Activated T-helper 1 cell treated with anti-CD3 and anti-CD28 coated beads, Interleukin-12 subunit alpha, Interleukin-12 subunit beta, Interleukin-2, Interleukin-4 antibody, amounts not matched to agents 30 ng/mL and 10 ng/mL and 1 ng/mL, durations not matched to agents 14 hours and 24 hours and 36 hours (primary cell): ENCODE data around the gene ZNF426. TPM values are rescaled to one million over a fixed set of nuclear protein-coding genes. Genes with fewer than 3 reads are reported as not detected.
"Not testable (repeated sequence)": the region's sequence is repeated elsewhere in the genome, so short reads cannot be mapped to it uniquely, and the experiment has no call there.

Experiments
- DNase-seq: peaks from one replicate; pipeline ENCODE4 v3.0.0; 2021; ENCODE audit warnings: low spot score
- H3K27ac Mint-ChIP-seq: one replicate; pipeline ENCODE4 v1.8.0; 2021; ENCODE audit warnings: mild to moderate bottlenecking, mixed read lengths
- H3K27me3 Mint-ChIP-seq: one replicate; pipeline ENCODE4 v1.8.0; 2022; ENCODE audit warnings: mild to moderate bottlenecking, moderate library complexity, mixed read lengths; ENCODE audit not compliant: insufficient read depth
- H3K36me3 Mint-ChIP-seq: one replicate; pipeline ENCODE4 v1.8.0; 2021; ENCODE audit warnings: low read depth, mixed read lengths
- H3K4me1 Mint-ChIP-seq: one replicate; pipeline ENCODE4 v1.8.0; 2021; ENCODE audit warnings: low read depth, mixed read lengths
- H3K4me3 Mint-ChIP-seq: one replicate; pipeline ENCODE4 v1.8.0; 2021; ENCODE audit warnings: mild to moderate bottlenecking, moderate library complexity, mixed read lengths
- H3K9me3 Mint-ChIP-seq: one replicate; pipeline ENCODE4 v1.8.0; 2021; ENCODE audit warnings: mixed read lengths
- intact Hi-C: fragments of 100-400 bp; cut with micrococcal nuclease; formaldehyde crosslinking; loops from one replicate; pipeline ENCODE4 v1.15.1; 2024
- total RNA-seq: library from RNA; stranded (reverse); gene quantifications from 2 replicates; pipeline ENCODE4 v1.2.3, GENCODE V29; 2022

ZNF426 gene
- total RNA-seq, 1 donor from 2014 or later, result 10.3 TPM

- H3K4me1 Mint-ChIP-seq, H3K27me3 Mint-ChIP-seq, DNase-seq: not testable (repeated sequence)
- Mint-ChIP-seq H3K27ac (peak overlapping the region; percentile 40), H3K4me3 (peak overlapping the region; percentile 74), H3K9me3 (peaks cover 37% of the 10 kb centered on the region), H3K36me3 (peaks cover 30% of the 10 kb centered on the region)
- intact Hi-C loops, result loop anchor here (5.0 kb wide), 2 partner anchors 82 to 257 kb away; partner anchors contain the start of gene ZNF561
Measured at GRCh38 chr19:9539921-9540320, 1.5 kb upstream of the ZNF426 start.

DNA sequence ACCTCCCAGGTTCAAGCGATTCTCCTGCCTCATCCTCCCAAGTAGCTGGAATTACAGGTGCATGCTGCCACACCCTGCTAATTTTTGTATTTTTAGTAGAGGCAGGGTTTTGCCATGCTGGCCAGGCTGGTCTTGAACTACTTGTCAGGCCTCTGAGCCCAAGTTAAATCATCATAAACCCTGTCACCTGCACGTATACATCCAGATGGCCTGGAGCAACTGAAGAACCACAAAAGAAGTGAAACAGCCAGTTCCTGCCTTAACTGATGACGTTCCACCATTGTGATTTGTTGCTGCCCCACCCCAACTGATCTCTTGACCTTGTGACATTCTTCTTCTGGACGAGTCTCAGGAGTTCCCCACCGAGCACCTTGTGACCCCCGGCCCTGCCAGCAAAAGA, 756 bp upstream of the ZNF426 start:
- peaks cover 36% of the 10 kb centered on the region for H3K36me3 Mint-ChIP-seq
- H3K9me3 Mint-ChIP-seq, result peaks cover 42% of the 10 kb centered on the region
- intact Hi-C loops, result loop anchor here (5.0 kb wide), 2 partner anchors 83 to 258 kb away; partner anchors contain the start of gene ZNF561
- not testable (repeated sequence) for H3K27ac Mint-ChIP-seq, H3K4me1 Mint-ChIP-seq, H3K27me3 Mint-ChIP-seq, DNase-seq
- peak overlapping the region; percentile 97 for H3K4me3 Mint-ChIP-seq

DNA sequence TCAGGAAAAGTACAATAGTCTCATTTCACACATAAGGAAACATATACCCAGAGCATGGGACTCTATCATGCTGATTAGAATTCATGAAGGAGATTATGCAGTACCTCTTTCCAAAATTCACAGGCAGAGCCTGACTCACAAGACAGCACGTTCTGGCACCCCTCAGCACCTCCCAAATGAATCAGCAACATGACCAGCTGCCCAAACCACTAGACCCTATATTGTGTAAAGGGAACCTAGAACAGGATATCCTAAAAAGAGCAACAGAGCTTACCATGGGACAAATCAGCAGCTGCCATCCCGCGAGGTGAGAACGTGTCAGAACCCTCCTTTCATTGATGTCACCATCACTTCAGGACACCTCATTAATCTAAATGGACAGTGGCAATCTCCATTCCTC, 2.5 kb downstream of the ZNF426 start:
- intact Hi-C loops, result loop anchor here (5.0 kb wide), 2 partner anchors 86 to 261 kb away; partner anchors contain the start of gene ZNF561
- DNase-seq, result no peak
- peaks cover 5% of the 10 kb centered on the region for H3K4me1 Mint-ChIP-seq
- no peak overlapping the region for H3K27ac Mint-ChIP-seq
- H3K9me3 Mint-ChIP-seq, result peaks cover 62% of the 10 kb centered on the region
- H3K36me3 Mint-ChIP-seq, result peaks cover 64% of the 10 kb centered on the region
- H3K4me3 Mint-ChIP-seq, result peak overlapping the region; percentile 47
- no peaks in the 10 kb centered on the region for H3K27me3 Mint-ChIP-seq

GRCh38 chr19:9531933-9532332, 6.5 kb downstream of the ZNF426 start:
- Mint-ChIP-seq H3K4me1 (no peaks in the 10 kb centered on the region), H3K9me3 (peaks cover 75% of the 10 kb centered on the region), H3K4me3 (no peak overlapping the region), H3K27me3 (no peaks in the 10 kb centered on the region), H3K36me3 (peaks cover 77% of the 10 kb centered on the region), H3K27ac (no peak overlapping the region)
- intact Hi-C loops, result no loop called here
- no peak for DNase-seq

GRCh38 chr19:9528757-9529336, 9.6 kb downstream of the ZNF426 start:
- DNase-seq, result no peak
- intact Hi-C loops, result no loop called here
- Mint-ChIP-seq H3K27me3 (no peaks in the 10 kb centered on the region), H3K27ac (no peak overlapping the region), H3K9me3 (peaks cover 83% of the 10 kb centered on the region), H3K4me1 (no peaks in the 10 kb centered on the region), H3K36me3 (peaks cover 67% of the 10 kb centered on the region), H3K4me3 (no peak overlapping the region)

DNA sequence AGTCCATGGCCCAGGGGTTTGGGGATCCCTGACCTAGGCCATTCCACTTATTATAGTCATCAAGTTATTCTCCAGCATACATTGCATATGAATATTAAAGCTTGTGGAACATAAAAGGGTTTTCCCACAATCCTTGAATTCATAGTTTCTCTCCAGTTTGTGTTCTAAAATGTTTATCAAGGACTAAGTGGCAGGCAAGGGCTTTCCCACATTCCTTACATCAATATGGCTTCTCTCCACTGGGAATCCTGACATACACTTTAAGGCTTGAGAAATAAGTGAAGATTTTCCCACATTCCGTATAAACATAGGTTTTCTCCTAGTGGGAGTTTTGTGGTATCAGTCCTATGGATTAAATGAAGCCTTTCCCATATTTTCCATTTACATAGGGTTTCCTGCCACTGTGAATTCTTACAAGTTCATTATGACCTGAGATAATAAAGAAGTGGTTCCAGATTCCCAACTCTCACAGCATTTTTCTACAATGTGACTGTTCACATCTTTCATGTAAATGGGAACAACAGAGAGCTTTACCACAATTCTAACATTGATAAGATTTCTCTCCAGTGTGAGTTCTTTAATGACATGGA, 14.5 kb downstream of the ZNF426 start:
- H3K36me3 Mint-ChIP-seq, result peaks cover 29% of the 10 kb centered on the region
- intact Hi-C loops, result no loop called here
- no peaks in the 10 kb centered on the region for H3K4me1 Mint-ChIP-seq
- no peak for DNase-seq
- no peaks in the 10 kb centered on the region for H3K27me3 Mint-ChIP-seq
- H3K4me3 Mint-ChIP-seq, result no peak overlapping the region
- H3K27ac Mint-ChIP-seq, result no peak overlapping the region
- peaks cover 79% of the 10 kb centered on the region for H3K9me3 Mint-ChIP-seq

DNA sequence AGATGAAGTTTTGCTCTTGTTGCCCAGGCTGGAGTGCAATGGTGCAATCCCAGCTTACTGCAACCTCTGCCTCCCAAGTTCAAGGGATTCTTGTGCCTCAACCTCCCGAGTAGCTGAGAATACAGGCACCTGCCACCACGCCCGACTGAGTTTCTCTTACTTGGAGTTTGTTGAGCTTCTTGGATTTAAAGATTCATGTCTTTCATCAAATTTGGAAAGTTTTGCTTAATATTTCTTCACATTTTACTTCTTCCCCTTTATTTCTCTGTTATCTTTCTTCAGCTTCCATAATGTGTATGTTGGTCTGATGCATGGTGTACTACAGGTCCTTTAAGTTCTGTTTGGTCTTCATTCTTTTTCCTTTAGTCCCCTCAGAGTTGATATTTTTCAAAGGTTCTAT, 31.2 kb downstream of the ZNF426 start:
- Mint-ChIP-seq H3K4me1 (no peaks in the 10 kb centered on the region), H3K27ac (no peak overlapping the region), H3K4me3 (no peak overlapping the region), H3K27me3 (no peaks in the 10 kb centered on the region), H3K9me3 (peaks cover 64% of the 10 kb centered on the region), H3K36me3 (no peaks in the 10 kb centered on the region)
- intact Hi-C loops, result no loop called here
- DNase-seq, result no peak

GRCh38 chr19:9500796-9501195, 37.6 kb downstream of the ZNF426 start:
- H3K36me3 Mint-ChIP-seq, result no peaks in the 10 kb centered on the region

GRCh38 chr19:9498183-9498902, 40.1 kb downstream of the ZNF426 start, which contains the start of gene ZNF560:
ZNF560 (minus strand) TSS chr19:9498616; CDS start chr19:9475313, 23,303 bp downstream.
- H3K27ac Mint-ChIP-seq, result no peak within 1 kb of the TSS
- no peaks in the 10 kb centered on the region for H3K27me3 Mint-ChIP-seq
- peaks cover 43% of the 10 kb centered on the region for H3K9me3 Mint-ChIP-seq
- intact Hi-C loops, result no loop called here
- no peak within 1 kb of the TSS for H3K4me3 Mint-ChIP-seq
- DNase-seq, result no peak
- no peaks in the 10 kb centered on the region for H3K36me3 Mint-ChIP-seq
- no peaks in the 10 kb centered on the region for H3K4me1 Mint-ChIP-seq

More at GRCh38 chr19:9500796-9501195, 37.6 kb downstream of the ZNF426 start:
- Mint-ChIP-seq H3K4me3 (no peak overlapping the region), H3K27ac (no peak overlapping the region), H3K27me3 (no peaks in the 10 kb centered on the region), H3K9me3 (peaks cover 47% of the 10 kb centered on the region), H3K4me1 (no peaks in the 10 kb centered on the region)
- intact Hi-C loops, result no loop called here
- DNase-seq, result no peak

DNA sequence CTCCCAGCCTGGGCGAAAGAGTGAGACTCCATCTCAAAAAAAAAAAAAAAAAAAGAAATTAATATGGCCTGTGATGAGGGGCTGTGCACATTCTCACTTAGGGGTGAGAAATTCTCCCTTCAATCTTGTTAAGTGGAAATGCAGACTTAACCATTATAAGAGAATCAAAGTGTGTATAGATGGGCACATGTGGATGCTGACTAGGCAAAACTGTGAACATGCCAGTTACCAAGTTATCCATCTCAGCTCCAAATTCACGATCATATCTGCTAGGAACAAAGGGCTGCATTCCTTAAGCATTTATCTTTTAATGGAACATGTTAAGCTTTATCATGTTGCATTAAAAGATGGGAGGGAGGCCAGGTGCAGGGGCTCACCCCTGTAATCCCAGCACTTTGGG, 44.3 kb downstream of the ZNF426 start:
- Mint-ChIP-seq H3K36me3 (no peaks in the 10 kb centered on the region), H3K27me3 (no peaks in the 10 kb centered on the region), H3K4me1 (no peaks in the 10 kb centered on the region), H3K4me3 (no peak overlapping the region), H3K27ac (no peak overlapping the region), H3K9me3 (peaks cover 56% of the 10 kb centered on the region)
- intact Hi-C loops, result no loop called here
- DNase-seq, result no peak

DNA sequence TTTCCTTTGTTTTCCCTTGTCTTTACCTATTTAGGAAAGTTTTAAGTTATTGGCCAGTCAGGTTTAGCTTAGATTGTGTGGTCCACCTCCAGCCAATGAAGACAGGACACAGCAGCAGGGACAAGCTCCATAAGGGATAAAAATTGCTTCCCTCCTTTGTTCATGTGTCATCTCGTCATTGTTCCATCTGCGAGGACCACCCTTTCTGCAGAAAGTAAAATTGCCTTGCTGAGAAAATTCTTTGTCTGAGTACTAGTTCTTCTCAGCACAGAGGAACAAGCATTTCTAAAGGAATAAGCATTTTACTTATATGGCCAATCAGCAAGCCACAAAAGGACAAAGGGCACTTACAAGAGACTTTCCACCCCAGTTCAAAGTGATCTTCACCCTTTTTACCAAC, 51.4 kb downstream of the ZNF426 start:
- no peak for DNase-seq
- Mint-ChIP-seq H3K4me1 (no peaks in the 10 kb centered on the region), H3K9me3 (peaks cover 52% of the 10 kb centered on the region), H3K4me3 (no peak overlapping the region), H3K27ac (no peak overlapping the region), H3K36me3 (no peaks in the 10 kb centered on the region), H3K27me3 (no peaks in the 10 kb centered on the region)
- intact Hi-C loops, result no loop called here

DNA sequence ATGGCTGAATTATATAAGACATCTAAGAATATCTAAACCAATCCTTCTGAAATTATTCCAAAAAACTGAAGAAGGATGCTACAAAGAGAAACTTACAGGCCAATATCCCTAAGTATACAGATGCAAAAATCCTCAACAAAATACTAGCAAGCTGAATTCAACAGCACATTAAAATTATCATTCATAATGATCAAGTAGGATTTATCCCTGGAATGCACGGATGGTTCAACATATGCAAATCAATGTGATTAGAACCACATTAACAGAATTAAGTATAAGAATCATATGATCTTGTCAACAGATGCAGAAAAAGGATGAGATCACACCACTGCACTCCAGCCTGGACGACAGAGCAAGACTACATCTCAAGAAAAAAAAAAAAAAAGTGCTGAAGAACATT, 53.3 kb downstream of the ZNF426 start:
- DNase-seq, result no peak
- Mint-ChIP-seq H3K36me3 (no peaks in the 10 kb centered on the region), H3K4me1 (no peaks in the 10 kb centered on the region), H3K27me3 (no peaks in the 10 kb centered on the region), H3K9me3 (peaks cover 44% of the 10 kb centered on the region), H3K27ac (no peak overlapping the region), H3K4me3 (no peak overlapping the region)
- intact Hi-C loops, result no loop called here

DNA sequence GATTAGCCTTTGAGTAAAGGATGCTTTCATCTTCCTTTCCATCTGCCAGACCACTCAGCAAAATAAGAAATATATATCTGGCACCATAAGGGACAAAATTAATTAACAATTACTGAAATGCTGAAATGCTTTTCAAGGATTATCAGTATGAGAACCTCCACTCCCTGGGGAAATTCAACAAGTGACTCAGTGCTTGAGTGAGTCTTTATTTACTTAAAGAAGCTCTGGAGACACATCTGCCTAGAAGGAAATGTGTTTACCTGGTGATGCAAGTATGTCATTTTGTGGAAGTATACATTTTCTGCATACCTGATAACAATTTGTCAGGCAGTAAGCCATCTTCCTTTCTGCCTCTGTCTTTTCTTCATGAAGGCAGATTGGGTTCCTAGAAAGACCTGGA, 63.5 kb downstream of the ZNF426 start:
- DNase-seq, result no peak
- Mint-ChIP-seq H3K27ac (no peak overlapping the region), H3K36me3 (no peaks in the 10 kb centered on the region), H3K4me3 (no peak overlapping the region), H3K9me3 (peaks cover 79% of the 10 kb centered on the region), H3K4me1 (no peaks in the 10 kb centered on the region), H3K27me3 (no peaks in the 10 kb centered on the region)
- intact Hi-C loops, result no loop called here
